WTC11 (cell line): ENCODE results near the gene MIER2. TPM values are rescaled to one million over a fixed set of nuclear protein-coding genes. Genes with fewer than 3 reads are reported as not detected.

Experiments
- ATAC-seq: fragments of 200-7000 bp; cut with Tn5 transposase; 2 replicates; pipeline ENCODE4 v1.10.0; 2021; ENCODE audit warnings: mild to moderate bottlenecking, moderate library complexity
- CTCF ChIA-PET: fragments of 300-600 bp; sonication (Branson Sonifier 250); formaldehyde crosslinking; loops from one replicate; lab custom pipeline; 2021; ENCODE audit warnings: antibody characterized with exemption; lab: Charles Lee
- POLR2A ChIA-PET: fragments of 350-600 bp; sonication (Branson Sonifier 250); formaldehyde crosslinking; loops from one replicate; lab custom pipeline; 2021; ENCODE audit warnings: antibody characterized with exemption; lab: Charles Lee
- DNase-seq: peaks from one replicate; pipeline ENCODE4 v3.0.0; 2021; ENCODE audit warnings: low spot score
- H3K27ac Mint-ChIP-seq: 2 replicates; pipeline ENCODE4 v1.8.0; 2021; ENCODE audit warnings: mixed read lengths
- H3K27me3 Mint-ChIP-seq: 2 replicates; pipeline ENCODE4 v1.8.0; 2021; ENCODE audit warnings: low read depth, mild to moderate bottlenecking, moderate library complexity, mixed read lengths
- H3K36me3 Mint-ChIP-seq: 2 replicates; pipeline ENCODE4 v1.8.0; 2021; ENCODE audit warnings: mixed read lengths
- H3K4me1 Mint-ChIP-seq: 2 replicates; pipeline ENCODE4 v1.8.0; 2022; ENCODE audit warnings: mixed read lengths
- H3K4me3 Mint-ChIP-seq: 2 replicates; pipeline ENCODE4 v1.8.0; 2021; ENCODE audit warnings: mild to moderate bottlenecking, moderate library complexity, mixed read lengths
- H3K9me3 Mint-ChIP-seq: 2 replicates; pipeline ENCODE4 v1.8.0; 2021; ENCODE audit warnings: mixed read lengths
- CBFB ChIP-seq: sonication (generic); formaldehyde crosslinking; IDR thresholded peaks from 2 replicates; pipeline ENCODE4 v1.8.1; 2022; ENCODE audit warnings: mild to moderate bottlenecking, low read depth, missing genetic modification reagents
- ELF4 ChIP-seq: sonication (generic); formaldehyde crosslinking; IDR thresholded peaks from 2 replicates; pipeline ENCODE4 v1.8.1; 2022; ENCODE audit warnings: low read depth, mild to moderate bottlenecking, moderate library complexity, missing genetic modification reagents
- ERG ChIP-seq: fragments of 250-450 bp; sonication (Bioruptor Pico); IDR thresholded peaks from 2 replicates; pipeline ENCODE4 v1.8.0; 2021; ENCODE audit warnings: mild to moderate bottlenecking
- ETV6 ChIP-seq: sonication (generic); formaldehyde crosslinking; IDR thresholded peaks from 2 replicates; pipeline ENCODE4 v1.8.1; 2022; ENCODE audit warnings: mild to moderate bottlenecking, missing genetic modification reagents
- GRHL2 ChIP-seq: fragments of 250-450 bp; sonication (Bioruptor Pico); IDR thresholded peaks from 2 replicates; pipeline ENCODE4 v1.8.0; 2022; ENCODE audit warnings: mild to moderate bottlenecking, moderate library complexity; ENCODE audit not compliant: insufficient replicate concordance, severe bottlenecking
- MAX ChIP-seq: sonication (generic); formaldehyde crosslinking; IDR thresholded peaks from 2 replicates; pipeline ENCODE4 v1.8.0; 2022; ENCODE audit warnings: mild to moderate bottlenecking, missing genetic modification reagents
- MLX ChIP-seq: sonication (generic); formaldehyde crosslinking; IDR thresholded peaks from 2 replicates; pipeline ENCODE4 v1.8.1; 2023; ENCODE audit warnings: mild to moderate bottlenecking, missing genetic modification reagents, moderate library complexity
- MYBL2 ChIP-seq: sonication (generic); formaldehyde crosslinking; IDR thresholded peaks from 2 replicates; pipeline ENCODE4 v1.8.1; 2023; ENCODE audit warnings: mild to moderate bottlenecking, moderate library complexity, missing genetic modification reagents
- PRRX2 ChIP-seq: fragments of 250-450 bp; sonication (Bioruptor Pico); IDR thresholded peaks from 2 replicates; pipeline ENCODE4 v1.8.0; 2021; ENCODE audit warnings: mild to moderate bottlenecking
- RORB ChIP-seq: fragments of 250-450 bp; sonication (Bioruptor Pico); IDR thresholded peaks from 2 replicates; pipeline ENCODE4 v1.9.0; 2021; ENCODE audit warnings: mild to moderate bottlenecking
- SMAD3 ChIP-seq: sonication (generic); formaldehyde crosslinking; IDR thresholded peaks from 2 replicates; pipeline ENCODE4 v1.8.0; 2022; ENCODE audit warnings: missing genetic modification reagents, mild to moderate bottlenecking, borderline replicate concordance
- SOX15 ChIP-seq: fragments of 250-450 bp; sonication (Bioruptor Pico); IDR thresholded peaks from 2 replicates; pipeline ENCODE4 v1.9.0; 2021; ENCODE audit warnings: mild to moderate bottlenecking
- SP1 ChIP-seq: sonication (generic); formaldehyde crosslinking; conservative IDR thresholded peaks from 2 replicates; pipeline ENCODE4 v1.8.1; 2022; ENCODE audit warnings: missing genetic modification reagents
- TCF7 ChIP-seq: sonication (generic); formaldehyde crosslinking; IDR thresholded peaks from 2 replicates; pipeline ENCODE4 v1.8.0; 2022; ENCODE audit warnings: mild to moderate bottlenecking, low read depth, missing genetic modification reagents, moderate library complexity
- TP53 ChIP-seq: sonication (generic); formaldehyde crosslinking; IDR thresholded peaks from 2 replicates; pipeline ENCODE4 v1.8.1; 2023; ENCODE audit warnings: mild to moderate bottlenecking, missing genetic modification reagents
- ZBTB21 ChIP-seq: sonication (generic); formaldehyde crosslinking; IDR thresholded peaks from 2 replicates; pipeline ENCODE4 v1.8.1; 2023; ENCODE audit warnings: mild to moderate bottlenecking, missing genetic modification reagents, borderline replicate concordance
- ZNF232 ChIP-seq: sonication (generic); formaldehyde crosslinking; IDR thresholded peaks from 2 replicates; pipeline ENCODE4 v1.8.0; 2022; ENCODE audit warnings: mild to moderate bottlenecking, missing genetic modification reagents
- ZNF263 ChIP-seq: sonication (generic); formaldehyde crosslinking; IDR thresholded peaks from 2 replicates; pipeline ENCODE4 v1.8.1; 2022; ENCODE audit warnings: low read depth, mild to moderate bottlenecking, moderate library complexity, missing genetic modification reagents
- ZNF416 ChIP-seq: fragments of 250-450 bp; sonication (Bioruptor Pico); IDR thresholded peaks from 2 replicates; pipeline ENCODE4 v1.9.0; 2021; ENCODE audit warnings: mild to moderate bottlenecking, inconsistent platforms
- ZNF671 ChIP-seq: fragments of 250-450 bp; sonication (Bioruptor Pico); IDR thresholded peaks from 2 replicates; pipeline ENCODE4 v1.8.0; 2021; ENCODE audit warnings: mild to moderate bottlenecking
- ZSCAN18 ChIP-seq: fragments of 250-450 bp; sonication (Bioruptor Pico); IDR thresholded peaks from 2 replicates; pipeline ENCODE4 v2.1.2; 2022; ENCODE audit warnings: mild to moderate bottlenecking, moderate library complexity
- total RNA-seq: library from RNA; stranded (reverse); gene quantifications from 3 replicates; pipeline ENCODE4 v1.2.3, GENCODE V29; 2021
- TF ChIP-seq, protein P1 (sequence below): sonication (generic); formaldehyde crosslinking; IDR thresholded peaks from 2 replicates; pipeline ENCODE4 v1.8.0; 2022; ENCODE audit warnings: mild to moderate bottlenecking, missing genetic modification reagents
- TF ChIP-seq, protein P2 (sequence below): sonication (generic); formaldehyde crosslinking; IDR thresholded peaks from 2 replicates; pipeline ENCODE4 v1.8.0; 2022; ENCODE audit warnings: mild to moderate bottlenecking, missing genetic modification reagents

The MIER2 gene
- total RNA-seq, 1 experiment from 2014 or later = 56.3 TPM

GRCh38 chr19:305240-306150 lies 39.1 kb downstream of the MIER2 start:
- H3K9me3 Mint-ChIP-seq = no peaks in the 10 kb centered on the region
- ChIA-PET POLR2A (no interaction called here), CTCF (interaction anchor here (1.0 to 1.1 kb wide), 2 partner anchors 10 to 201 kb away, joined by 3 read pairs; no protein-coding TSS in a partner anchor)
- H3K27ac Mint-ChIP-seq = no peak overlapping the region
- no peak overlapping the region for H3K4me3 Mint-ChIP-seq
- peaks cover 16% of the 10 kb centered on the region for H3K36me3 Mint-ChIP-seq
- ATAC-seq (no peak), DNase-seq (no peak)
- TF ChIP-seq ZSCAN18 (CRISPR knock-in tag) (no peak), CBFB (no peak), SP1 (CRISPR knock-in tag) (no peak), ZNF416 (CRISPR knock-in tag) (no peak), ETV6 (CRISPR knock-in tag) (no peak), MAX (CRISPR knock-in tag) (no peak), MYBL2 (CRISPR knock-in tag) (no peak)
- TF ChIP-seq, protein P1, sequence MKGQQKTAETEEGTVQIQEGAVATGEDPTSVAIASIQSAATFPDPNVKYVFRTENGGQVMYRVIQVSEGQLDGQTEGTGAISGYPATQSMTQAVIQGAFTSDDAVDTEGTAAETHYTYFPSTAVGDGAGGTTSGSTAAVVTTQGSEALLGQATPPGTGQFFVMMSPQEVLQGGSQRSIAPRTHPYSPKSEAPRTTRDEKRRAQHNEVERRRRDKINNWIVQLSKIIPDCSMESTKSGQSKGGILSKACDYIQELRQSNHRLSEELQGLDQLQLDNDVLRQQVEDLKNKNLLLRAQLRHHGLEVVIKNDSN (CRISPR knock-in tag) = no peak
- no peaks in the 10 kb centered on the region for H3K27me3 Mint-ChIP-seq
- no peaks in the 10 kb centered on the region for H3K4me1 Mint-ChIP-seq

DNA sequence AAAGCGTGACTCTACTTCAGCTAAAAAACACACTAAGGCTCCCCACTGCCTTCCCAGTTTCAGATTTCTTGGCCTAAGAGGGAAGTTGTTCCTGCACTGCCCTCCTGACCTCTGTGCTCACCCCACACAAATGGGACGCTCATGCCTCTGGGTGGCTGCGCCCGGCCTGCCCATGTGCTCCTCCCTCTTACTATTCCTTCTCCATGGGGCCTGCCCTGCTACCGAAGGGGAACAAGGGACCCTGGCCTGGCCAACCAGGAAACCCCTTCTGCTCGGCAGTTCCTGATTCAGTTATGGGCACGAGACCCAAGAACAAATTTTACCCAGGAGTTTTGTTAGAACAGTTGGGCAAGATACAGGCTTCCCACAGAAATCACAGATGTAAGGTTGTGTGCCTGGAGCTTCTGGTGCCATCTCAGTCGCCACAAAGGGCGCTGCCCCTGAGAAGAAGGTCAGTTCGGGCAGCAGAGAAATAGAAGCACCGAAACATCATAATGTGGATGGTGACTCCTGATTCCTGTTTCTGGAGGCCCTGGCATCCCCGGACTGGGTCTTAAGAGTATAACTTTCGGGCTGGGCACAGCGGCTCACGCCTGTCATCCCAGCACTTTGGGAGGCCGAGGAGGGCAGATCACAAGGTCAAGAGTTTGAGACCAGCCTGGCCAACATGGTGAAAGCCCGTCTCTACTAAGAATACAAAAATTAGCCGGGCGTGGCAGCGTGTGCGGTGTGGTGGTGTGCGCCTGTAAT lies 47.9 kb downstream of the MIER2 start:
- ChIA-PET POLR2A (interaction anchor here (0.6 to 0.7 kb wide), 2 partner anchors 381 to 392 kb away, joined by 3 read pairs; no protein-coding TSS in a partner anchor), CTCF (interaction anchor here (1.0 to 2.8 kb wide), 8 partner anchors 8 to 214 kb away, joined by 3 to 12 read pairs (median 4); no protein-coding TSS in a partner anchor)
- DNase-seq (no peak), ATAC-seq (no peak)
- peaks cover 13% of the 10 kb centered on the region for H3K27me3 Mint-ChIP-seq
- peak overlapping the region; percentile 23; the same call in 1 of the 2 replicates for H3K27ac Mint-ChIP-seq
- peaks cover 26% of the 10 kb centered on the region for H3K4me1 Mint-ChIP-seq
- no peak overlapping the region for H3K4me3 Mint-ChIP-seq
- no peak for TF ChIP-seq ZNF263 (CRISPR knock-in tag)
- TF ChIP-seq ERG (CRISPR knock-in tag) = no peak
- no peak for TF ChIP-seq TP53
- no peak for TF ChIP-seq ZNF232 (CRISPR knock-in tag)
- no peak for TF ChIP-seq CBFB
- TF ChIP-seq SOX15 (CRISPR knock-in tag) = no peak
- no peak for TF ChIP-seq ELF4 (CRISPR knock-in tag)
- TF ChIP-seq ZBTB21 (CRISPR knock-in tag) = no peak
- no peaks in the 10 kb centered on the region for H3K9me3 Mint-ChIP-seq
- H3K36me3 Mint-ChIP-seq = no peaks in the 10 kb centered on the region

DNA sequence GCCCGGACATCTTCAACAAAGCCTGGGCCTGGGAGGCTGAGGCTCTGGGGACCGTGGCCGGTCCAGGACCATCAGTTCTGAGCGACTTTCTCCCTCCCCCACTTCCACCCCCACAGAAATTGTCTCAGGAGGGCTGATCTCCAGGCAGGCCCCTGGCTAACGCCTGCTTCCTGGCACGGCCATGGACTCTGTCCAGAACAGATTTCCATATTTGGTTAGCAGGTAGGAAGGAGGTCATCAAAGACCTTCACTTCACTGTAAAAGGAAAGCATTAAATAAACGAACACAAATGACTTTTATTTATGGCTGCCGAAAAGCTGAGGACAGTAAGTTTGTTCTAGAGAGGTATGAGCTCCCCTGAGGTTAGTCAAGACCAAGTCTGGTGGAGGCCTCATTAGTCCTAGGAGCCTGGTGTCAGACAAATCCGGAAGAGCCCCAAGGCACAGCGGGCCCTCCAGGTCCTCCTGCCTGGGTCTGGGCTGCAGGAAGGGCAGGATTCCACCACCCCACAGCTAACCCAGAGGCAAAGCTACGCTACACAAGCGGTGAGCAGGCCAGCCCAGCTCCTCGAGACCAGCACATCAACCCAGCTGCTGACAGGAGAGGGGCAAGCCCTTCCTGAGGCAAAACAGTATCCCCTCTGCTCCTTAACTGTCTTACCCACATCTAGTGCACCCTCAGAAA lies 48.8 kb downstream of the MIER2 start:
- H3K27ac Mint-ChIP-seq = peak overlapping the region; percentile 36
- POLR2A ChIA-PET = interaction anchor here (1.1 kb wide), 1 partner anchor 15 kb away, joined by 3 read pairs; no protein-coding TSS in a partner anchor
- ATAC-seq (no peak), DNase-seq (no peak)
- peaks cover 26% of the 10 kb centered on the region for H3K4me1 Mint-ChIP-seq
- H3K4me3 Mint-ChIP-seq = no peak overlapping the region
- no peaks in the 10 kb centered on the region for H3K9me3 Mint-ChIP-seq
- H3K36me3 Mint-ChIP-seq = no peaks in the 10 kb centered on the region
- H3K27me3 Mint-ChIP-seq = peaks cover 13% of the 10 kb centered on the region
- CTCF ChIA-PET = interaction anchor here (0.6 to 2.8 kb wide), 10 partner anchors 9 to 223 kb away, joined by 3 to 12 read pairs (median 4); no protein-coding TSS in a partner anchor
- TF ChIP-seq ZBTB21 (CRISPR knock-in tag) (no peak), GRHL2 (no peak), SP1 (CRISPR knock-in tag) (no peak), SMAD3 (CRISPR knock-in tag) (no peak), MLX (no peak), RORB (CRISPR knock-in tag) (no peak), ZNF416 (CRISPR knock-in tag) (no peak), PRRX2 (CRISPR knock-in tag) (no peak), ZNF671 (no peak), TCF7 (CRISPR knock-in tag) (no peak)
- TF ChIP-seq, protein P2, sequence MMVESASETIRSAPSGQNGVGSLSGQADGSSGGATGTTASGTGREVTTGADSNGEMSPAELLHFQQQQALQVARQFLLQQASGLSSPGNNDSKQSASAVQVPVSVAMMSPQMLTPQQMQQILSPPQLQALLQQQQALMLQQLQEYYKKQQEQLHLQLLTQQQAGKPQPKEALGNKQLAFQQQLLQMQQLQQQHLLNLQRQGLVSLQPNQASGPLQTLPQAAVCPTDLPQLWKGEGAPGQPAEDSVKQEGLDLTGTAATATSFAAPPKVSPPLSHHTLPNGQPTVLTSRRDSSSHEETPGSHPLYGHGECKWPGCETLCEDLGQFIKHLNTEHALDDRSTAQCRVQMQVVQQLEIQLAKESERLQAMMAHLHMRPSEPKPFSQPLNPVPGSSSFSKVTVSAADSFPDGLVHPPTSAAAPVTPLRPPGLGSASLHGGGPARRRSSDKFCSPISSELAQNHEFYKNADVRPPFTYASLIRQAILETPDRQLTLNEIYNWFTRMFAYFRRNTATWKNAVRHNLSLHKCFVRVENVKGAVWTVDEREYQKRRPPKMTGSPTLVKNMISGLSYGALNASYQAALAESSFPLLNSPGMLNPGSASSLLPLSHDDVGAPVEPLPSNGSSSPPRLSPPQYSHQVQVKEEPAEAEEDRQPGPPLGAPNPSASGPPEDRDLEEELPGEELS (CRISPR knock-in tag) = no peak
